Fibroblast of peridontal ligament (primary cell): Measurements from ENCODE around the gene AKR7A3.
A peak's percentile ranks its signal among the peaks of the same experiment; 100 is the strongest.
"Not testable (repeated sequence)": the region's sequence is repeated elsewhere in the genome, so short reads cannot be mapped to it uniquely, and the experiment has no call there.

ENCODE experiments used
- DNase-seq: peaks from one replicate; pipeline ENCODE4 v3.0.0-alpha.2; 2010; ENCODE audit errors: extremely low read depth

The AKR7A3 gene

GRCh38 chr1:19289244-19289643 lies 674 bp upstream of the AKR7A3 start:
- DNase-seq, result no peak

- DNase-seq, result no peak
Measured at GRCh38 chr1:19287436-19288185, 959 bp downstream of the AKR7A3 start.

GRCh38 chr1:19285807-19286206 lies 2.8 kb downstream of the AKR7A3 start:
- DNase-seq, result not testable (repeated sequence)

- DNase-seq, result not testable (repeated sequence)
Measured at GRCh38 chr1:19285366-19285765, 3.2 kb downstream of the AKR7A3 start.

GRCh38 chr1:19284881-19285280 lies 3.7 kb downstream of the AKR7A3 start:
- no peak for DNase-seq

GRCh38 chr1:19283891-19284290 lies 4.7 kb downstream of the AKR7A3 start:
- no peak for DNase-seq

GRCh38 chr1:19274636-19275035 lies 13.9 kb downstream of the AKR7A3 start:
- no peak for DNase-seq

- not testable (repeated sequence) for DNase-seq
Measured at GRCh38 chr1:19273844-19274531, 14.6 kb downstream of the AKR7A3 start.

GRCh38 chr1:19273106-19273843 lies 15.3 kb downstream of the AKR7A3 start:
- no peak for DNase-seq

- no peak for DNase-seq
Measured at GRCh38 chr1:19272064-19272463, 16.5 kb downstream of the AKR7A3 start.

- not testable (repeated sequence) for DNase-seq
Measured at GRCh38 chr1:19270343-19270730, 18.2 kb downstream of the AKR7A3 start.

GRCh38 chr1:19269427-19270342 lies 18.9 kb downstream of the AKR7A3 start:
- not testable (repeated sequence) for DNase-seq

GRCh38 chr1:19268445-19268844 lies 20.1 kb downstream of the AKR7A3 start:
- DNase-seq, result no peak

GRCh38 chr1:19262744-19263143 lies 25.8 kb downstream of the AKR7A3 start:
- DNase-seq, result no peak

- no peak for DNase-seq
Measured at GRCh38 chr1:19262047-19262446, 26.5 kb downstream of the AKR7A3 start.

- peak; percentile 95 for DNase-seq
Measured at GRCh38 chr1:19260211-19261138, 28.1 kb downstream of the AKR7A3 start.

GRCh38 chr1:19258353-19258752 lies 30.2 kb downstream of the AKR7A3 start:
- no peak for DNase-seq

GRCh38 chr1:19257178-19257914 lies 31.2 kb downstream of the AKR7A3 start:
- no peak for DNase-seq

GRCh38 chr1:19256301-19256700 lies 32.3 kb downstream of the AKR7A3 start:
- DNase-seq, result not testable (repeated sequence)

- DNase-seq, result no peak
Measured at GRCh38 chr1:19255288-19255687, 33.3 kb downstream of the AKR7A3 start.
